Effector CD8-positive, alpha-beta T cell (primary cell): ENCODE measurements around the gene WWOX.

Source experiments
- DNase-seq: peaks from one replicate; lab custom pipeline; 2025; lab: John Stamatoyannopoulos, UW

The WWOX gene

DNA sequence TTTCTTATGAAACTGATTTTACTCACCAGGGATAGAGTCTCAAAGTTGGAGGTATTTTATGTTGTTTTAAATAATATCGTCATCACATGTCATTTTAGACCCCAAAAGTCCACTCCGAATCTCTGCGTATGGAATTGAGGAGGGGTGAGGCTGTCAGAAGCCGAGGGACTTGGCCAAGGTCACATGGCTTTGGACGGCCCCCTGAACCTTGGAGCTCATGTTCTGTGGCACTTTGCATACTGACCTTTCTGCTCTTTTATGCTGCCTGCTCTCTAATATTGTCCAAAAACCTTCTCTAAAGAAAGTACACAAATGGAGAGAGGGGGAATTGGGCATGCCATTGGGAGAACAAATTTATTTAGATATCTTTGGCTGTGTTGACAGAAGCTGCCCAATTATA is 700.0 kb downstream of the WWOX start:
- DNase-seq = no peak

DNA sequence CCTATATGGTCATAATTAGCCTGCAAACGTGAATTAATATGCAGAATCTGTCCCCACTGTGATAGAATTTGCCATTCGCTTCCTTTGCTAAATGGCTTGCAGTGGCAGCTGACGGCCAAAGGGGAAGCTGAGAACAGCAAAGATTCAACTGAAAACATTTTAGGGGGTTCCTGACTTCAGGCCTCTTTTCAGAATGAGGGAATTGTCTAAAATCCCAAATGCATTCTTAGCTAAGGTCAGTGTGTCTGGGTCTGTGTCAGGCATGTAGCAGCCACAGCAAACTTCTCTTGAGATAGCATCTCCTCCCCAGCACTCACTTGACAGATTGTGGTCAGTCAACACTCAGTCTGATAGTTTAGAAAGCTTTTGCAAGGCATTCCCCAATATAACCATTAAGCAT is 701.1 kb downstream of the WWOX start:
- DNase-seq = no peak

DNA sequence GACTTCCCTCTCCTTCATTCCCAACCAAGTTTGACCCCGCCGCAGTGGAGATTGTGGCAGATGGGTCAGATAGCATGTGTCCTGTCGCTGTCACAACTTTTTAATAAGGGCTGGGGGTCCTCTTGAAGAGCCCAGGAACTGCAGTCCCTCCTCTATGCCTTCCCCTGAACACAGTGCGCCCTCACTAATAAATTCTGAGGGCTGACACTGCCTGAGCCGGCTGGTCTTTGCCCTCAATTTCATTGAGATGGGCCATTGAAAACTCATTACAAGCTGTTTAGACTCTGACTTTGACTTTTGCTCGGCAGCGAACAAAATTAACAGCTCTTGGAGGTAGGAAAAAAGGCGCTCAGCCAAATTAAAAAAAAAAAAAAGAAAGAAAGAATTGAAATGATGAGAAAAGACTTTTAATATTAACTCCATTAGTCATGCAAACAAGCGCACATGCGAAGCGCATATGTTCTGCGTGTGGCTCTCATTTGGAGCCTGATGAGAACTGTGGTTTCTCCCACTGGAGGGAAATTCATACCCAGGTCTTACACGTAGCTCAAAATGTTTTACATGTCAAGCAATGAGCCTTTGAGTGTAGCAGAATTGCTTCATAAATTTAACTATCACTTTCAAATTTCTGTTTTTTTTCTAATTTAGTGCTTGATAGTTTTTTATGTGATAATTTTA is 704.7 kb downstream of the WWOX start:
- DNase-seq = no peak

DNA sequence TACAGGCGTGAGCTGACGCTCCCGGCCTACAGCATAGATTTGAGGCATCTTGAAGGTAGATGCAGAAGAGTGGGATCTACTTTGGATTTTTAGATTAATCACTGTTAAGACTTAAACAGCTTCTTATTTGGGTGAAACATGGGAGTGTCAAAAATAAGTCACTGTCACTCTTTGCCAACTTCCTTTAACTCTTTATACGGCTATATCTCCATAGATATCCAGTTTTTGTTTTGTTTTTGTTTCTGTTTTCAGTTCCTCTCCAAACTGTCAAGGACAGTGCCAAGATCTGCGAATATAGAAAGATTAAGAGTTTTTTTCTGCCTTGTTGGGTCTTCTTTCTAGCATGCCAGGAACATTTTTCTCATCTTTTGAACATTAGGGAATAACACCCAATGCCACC is 706.1 kb downstream of the WWOX start:
- DNase-seq = no peak

DNA sequence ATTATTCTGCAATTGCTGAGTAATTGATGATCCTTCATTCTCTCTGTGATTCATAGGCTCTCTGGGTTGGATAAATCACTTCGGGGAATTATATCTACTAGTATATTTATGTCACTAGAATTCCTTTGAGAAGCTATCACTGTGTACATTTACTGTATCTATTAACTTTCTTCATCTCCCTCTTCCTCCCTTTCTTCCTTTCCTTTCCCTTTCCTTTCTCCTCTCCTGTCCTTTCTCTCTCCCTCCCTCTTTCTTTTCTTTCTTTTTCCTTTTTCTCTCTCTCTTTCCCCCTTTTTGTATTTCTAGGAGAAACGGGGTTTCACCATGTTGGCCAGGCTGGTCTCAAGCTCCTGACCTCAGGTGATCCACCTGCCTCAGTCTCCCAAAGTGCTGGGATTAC is 711.8 kb downstream of the WWOX start:
- no peak for DNase-seq

DNA sequence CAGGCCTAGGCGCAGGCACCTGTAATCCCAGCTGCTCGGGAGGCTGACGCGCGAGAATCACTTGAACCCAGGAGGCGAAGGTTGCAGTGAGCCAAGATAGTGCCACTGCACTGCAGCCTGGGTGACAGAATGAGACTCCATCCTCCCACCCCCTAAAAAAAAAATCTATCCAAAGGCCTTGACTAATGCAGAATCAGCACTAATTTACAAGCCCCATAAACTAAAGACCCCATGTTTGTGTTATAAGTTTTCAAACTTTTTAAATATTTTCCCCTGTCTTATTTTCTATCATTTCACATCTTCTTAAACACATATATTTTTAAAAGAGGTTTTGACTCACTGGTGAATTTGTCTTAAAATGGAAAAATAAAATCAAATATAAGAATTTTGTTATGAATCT is 713.1 kb downstream of the WWOX start:
- DNase-seq = no peak

DNA sequence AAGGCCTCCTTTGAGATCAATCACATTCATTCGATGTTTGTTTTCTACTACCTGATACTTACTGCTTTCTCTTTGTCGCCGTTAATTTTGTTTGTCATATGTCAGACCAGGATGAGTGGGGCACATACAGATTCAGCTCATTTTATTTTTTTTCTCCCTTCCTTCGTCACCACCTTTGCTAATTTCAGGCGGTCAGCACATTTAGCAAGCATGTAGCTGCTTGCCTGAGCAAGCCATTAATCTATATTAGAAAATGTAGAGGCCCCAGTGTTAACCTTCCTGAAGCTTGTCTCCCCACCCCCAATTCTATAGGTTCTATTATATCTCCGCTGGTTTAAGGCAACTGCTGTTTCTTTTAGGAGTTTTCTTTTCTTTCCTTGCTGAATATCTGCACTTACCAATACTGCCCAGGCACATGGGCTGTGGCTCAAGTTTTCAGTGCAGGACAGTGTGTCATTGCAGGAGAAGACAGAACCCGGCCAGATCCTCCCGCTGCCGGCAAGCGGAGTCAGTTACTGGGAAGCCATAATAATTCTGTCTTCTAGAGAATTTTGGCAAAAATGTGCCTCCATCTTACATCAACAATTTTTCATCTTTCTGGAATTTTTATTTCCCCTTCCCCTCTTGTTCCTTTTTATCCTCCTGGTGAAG is 714.3 kb downstream of the WWOX start:
- no peak for DNase-seq

DNA sequence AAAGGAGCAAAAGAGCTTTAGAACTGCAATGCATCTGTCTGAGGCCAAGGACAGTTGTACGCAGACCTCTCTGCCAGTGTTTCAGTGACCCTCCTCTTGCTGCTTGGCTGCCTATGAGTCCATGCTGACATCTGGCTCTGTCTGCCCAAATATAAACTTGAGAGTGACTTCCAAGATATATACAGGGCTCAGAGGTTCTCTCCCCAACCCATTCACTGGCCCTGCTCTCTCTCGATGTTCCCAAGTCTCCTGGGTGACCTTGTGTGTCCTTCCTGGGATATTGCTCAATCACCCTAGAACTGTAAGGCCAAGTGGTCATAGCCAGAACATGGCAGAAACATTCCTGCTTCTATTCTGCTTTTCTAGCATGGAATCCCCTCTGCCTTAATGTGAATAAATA is 716.3 kb downstream of the WWOX start:
- no peak for DNase-seq

DNA sequence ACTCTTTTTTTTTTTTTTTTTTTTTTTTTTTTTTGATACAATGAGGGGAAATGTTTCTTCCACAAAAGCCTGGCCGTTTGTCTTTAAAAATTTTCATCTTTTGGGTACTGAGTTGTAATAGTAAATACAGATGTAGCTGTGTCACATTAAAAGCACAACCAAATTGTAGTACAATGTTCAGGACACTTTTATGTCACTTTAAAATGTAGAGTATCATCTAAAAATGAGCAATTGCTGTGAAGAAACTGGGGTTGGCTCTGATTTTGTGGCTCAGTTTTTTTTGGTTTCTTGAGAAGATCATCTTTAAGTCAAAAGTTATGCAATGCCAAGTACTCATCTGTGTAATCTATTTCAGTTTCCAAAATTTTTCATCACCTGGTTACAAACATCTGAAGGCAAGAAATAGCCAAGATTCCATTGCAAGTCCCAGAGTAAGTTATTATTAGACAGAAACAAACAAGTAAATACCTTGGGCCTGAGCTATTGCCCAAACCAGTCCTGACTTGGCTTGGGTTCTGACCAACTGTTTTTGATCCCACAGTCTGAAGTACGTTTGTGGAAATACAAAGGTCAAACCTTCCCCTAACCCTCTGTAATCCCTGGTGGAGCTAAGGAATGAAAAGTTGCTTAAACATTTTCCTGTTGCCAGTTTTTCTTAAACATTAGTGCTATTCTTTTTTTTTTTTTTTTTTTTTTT is 717.2 kb downstream of the WWOX start:
- no peak for DNase-seq

DNA sequence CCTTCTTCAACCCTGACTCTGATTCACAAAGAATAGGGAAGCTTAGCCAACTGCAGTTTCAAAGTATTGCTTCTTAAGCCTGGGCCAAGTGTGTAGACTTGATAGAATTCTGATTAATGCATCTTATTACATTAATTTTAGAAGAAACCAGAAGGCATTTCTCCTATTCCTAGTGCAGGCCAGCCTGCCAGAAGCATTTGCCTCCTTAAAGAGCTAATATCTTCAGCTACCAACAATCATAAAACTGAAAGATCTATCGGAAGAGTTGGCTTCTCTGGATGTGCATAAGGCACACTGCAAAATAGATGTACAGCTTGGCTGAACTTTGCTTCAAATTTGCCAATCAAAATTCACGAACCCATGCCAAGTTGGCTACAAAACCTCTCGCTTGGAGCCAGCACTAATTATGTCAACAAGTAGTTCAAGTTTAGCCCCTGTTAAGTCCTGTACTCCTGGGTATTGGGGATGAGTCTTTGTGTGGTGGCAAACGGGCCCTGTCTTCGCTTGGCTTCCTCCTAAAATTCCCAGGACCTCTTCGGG is 717.8 kb downstream of the WWOX start:
- DNase-seq = no peak

DNA sequence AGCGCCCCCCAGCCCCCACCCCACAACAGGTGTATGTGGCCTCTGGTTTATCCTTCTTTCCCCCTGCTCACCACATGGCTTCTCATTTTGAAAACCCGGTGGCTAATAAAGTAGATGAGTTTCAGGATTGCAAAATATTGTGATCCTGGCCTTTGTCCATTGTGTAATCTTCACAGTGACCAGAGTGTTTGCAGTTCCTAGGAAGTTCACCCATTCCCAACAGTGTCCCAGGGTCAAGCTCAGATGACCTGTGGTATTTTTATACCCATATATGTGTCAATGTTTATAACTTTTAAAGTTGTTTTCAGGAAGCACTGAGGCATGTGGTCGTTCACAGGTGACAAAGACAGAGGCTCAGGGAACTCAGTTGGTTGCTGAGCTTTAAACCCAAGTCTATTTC is 721.9 kb downstream of the WWOX start:
- DNase-seq = no peak

DNA sequence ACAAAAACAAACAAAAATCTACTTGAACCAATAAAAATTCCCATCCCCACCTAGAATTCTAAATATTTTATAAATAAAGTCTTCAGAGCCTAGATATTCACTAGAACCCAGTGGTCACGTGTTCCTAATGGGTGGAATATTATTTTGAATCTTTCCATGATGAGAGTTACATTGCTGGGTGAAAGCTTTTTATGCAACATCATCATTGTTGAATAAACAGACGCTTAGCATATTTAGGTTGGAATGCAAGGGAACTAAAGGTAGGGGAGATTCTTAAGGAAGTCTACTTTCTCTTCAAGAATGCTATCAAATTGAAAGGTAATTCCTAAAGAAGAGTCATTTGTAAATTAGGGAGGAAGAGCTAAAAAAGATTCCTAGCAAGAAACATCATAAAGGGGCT is 723.1 kb downstream of the WWOX start:
- no peak for DNase-seq

DNA sequence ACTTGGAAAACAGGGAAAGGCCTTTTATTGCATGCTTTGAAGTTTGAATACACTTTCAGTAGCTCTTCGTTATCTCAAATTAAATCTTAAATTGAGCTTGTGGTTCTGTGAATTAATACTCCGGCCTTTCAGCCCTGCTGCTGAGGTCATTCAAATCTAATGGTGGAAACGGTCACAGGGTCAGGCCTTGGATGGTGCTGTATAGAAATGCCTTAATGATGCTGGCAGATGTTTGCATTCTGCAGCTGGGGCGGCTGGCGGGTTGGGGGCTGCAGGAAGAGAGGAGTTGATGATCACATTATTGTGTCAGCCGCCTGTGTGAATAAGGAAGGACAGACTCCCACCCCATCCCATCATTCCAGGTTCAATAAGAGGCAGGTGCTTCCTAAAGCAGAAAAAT is 723.6 kb downstream of the WWOX start:
- no peak for DNase-seq

DNA sequence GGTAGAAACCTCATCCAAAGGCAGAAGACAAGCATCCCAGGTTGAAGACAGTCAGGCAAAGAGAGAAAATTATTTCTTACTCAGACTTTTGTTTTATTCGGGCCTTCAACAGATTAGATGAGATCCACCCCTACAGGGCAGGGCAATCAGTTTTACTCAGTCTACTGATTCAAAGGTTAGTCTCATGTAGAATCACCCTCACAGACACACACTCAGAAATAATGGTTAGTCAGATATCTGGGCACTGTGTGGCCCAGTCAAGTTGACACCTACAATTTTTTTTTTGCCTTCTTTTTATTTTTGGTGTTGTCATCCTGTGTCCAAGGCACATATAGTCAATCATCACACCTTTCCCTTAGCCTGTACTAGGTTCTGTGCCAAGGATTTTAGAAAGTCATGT is 729.8 kb downstream of the WWOX start:
- DNase-seq = no peak

DNA sequence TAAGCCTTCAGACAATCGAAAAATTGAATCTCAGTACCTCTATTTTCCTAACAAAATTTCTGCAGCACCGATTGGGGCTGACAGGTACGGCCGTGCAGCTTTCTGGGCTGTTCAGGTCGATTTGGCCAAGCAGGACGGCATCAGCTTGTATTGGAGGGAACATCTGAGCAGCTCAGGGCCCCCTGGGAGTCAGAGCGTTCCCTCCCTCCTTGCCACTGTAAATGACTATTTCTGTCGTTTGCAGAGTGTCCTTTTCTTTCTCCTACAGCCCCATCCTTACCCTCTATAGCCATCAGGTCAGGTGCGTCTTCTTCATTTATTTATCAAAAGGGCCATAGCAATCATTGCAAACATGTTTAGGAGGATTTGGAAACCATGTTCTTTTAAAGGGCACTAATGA is 731.1 kb downstream of the WWOX start:
- DNase-seq = no peak

DNA sequence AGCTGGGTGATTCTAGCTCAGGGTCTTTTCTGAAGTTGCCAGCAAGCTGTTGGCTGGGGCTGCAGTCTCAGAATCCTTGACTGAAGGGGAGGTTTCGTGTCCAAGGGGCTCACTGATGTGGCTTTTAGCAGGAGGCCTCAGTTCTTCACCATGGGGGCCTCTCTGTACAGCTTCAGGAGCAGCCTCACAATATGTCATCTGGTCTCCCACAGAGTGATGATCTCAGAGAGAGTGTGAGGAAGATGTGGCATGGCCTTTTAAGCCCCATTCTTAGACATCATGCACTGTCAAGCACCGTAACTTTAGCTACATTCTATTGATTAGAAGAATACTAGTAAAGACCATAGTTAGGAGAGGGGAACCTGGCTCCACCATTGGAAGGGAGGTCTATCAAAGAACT is 732.6 kb downstream of the WWOX start:
- no peak for DNase-seq

DNA sequence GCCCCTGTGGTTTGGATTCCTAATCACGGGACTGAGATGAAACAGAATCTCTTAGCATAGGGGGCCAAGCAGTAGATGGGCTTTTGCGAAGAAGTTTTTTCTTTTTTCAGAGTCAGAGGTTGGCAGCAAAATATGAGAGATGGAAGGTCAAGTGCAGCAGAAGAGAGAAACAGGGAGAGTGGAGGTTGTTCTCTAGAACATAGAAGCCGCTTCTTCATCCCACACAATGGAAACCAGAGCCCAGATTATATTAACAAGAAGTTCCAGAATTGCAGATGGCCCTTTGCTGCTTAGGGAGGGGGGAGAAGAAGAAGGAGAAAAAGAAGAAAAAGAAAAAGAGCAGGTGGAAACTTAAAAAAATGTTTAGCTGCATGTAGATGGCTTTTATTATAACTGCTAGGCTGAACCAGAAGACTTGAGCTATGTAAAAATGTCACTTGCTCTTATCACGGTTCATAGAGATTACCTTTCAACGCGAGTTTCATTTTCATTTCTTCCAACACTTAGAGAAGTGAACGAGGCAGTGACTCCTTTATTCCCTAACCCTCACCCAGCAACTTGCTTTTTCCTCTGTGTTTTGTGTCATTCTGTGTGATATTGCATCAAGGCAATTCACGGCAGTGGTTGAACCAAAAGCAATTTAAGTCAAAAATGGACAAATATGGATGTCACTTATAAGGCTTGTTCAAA is 737.5 kb downstream of the WWOX start:
- DNase-seq = no peak

DNA sequence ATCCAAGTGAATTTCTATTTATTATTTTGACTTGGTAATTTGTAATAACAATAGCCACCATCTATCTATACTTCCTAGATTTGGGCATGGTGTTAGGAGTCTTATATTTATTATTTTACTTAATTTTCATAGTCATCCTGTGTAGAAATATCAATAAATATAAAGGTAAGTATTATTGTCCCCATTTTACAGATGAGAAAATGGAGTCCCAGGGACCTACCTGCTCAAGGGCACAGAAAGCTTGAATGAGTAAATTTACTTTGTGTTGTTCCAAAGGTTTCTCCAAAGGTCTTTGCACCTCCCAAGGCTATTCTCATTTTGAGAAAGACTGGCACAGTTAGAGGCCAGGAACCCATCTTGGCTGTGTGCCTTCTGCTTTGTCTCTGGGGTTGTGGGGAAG is 738.3 kb downstream of the WWOX start:
- no peak for DNase-seq

DNA sequence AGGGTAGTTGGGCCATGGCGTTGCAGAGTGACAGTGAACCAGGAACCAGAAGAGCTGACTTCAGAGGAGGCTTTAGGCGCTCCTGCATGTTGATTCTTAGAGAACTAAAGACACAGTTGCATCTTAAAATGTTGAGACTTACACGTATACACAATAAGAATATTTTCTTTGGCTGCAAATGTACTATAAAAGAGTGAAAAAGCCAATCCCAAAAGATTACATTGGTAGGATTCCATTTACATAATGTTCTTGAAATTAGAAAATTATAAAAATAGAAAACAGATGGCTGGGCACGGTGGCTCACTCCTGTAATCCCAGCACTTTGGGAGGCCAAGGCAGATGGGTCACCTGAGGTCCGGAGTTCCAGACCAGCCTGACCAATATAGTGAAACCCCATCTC is 738.8 kb downstream of the WWOX start:
- no peak for DNase-seq

DNA sequence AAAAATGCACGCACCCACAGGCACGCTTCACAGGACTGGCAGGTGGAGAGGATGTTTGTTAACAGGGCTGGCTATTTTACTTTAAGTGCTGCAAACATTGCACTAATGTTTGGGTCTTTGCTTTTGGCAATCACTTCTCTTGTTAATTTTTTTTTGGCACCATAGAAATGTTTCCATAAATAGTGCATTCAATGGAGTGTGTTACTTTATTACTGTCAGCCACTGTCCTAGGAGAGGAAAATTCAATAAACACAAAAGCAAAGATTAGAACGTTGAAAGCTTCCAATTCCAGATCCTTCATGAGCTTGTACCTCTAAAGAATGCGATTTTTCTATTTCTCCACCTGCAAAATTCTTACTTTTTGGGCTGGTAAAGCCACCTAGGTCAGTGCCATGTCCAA is 743.5 kb downstream of the WWOX start:
- DNase-seq = no peak

DNA sequence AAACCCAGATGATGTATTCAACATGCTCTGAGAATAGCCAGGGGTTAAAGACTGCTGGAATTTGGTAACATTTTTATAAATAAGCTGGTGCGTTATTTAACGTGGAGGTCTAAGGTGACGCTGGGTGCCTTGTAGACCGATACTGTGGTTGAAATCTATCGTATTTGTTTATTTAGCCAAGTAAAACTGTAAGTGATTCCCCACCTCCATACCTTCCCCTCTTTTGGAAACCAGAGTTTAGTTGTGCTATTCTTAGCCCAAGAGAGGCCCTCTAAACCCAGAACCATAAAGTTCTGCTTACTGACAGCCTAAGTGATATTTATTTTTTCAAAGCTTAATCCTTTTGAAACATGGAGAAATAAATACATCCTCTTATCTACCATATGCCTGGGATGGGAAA is 744.5 kb downstream of the WWOX start:
- DNase-seq = no peak

DNA sequence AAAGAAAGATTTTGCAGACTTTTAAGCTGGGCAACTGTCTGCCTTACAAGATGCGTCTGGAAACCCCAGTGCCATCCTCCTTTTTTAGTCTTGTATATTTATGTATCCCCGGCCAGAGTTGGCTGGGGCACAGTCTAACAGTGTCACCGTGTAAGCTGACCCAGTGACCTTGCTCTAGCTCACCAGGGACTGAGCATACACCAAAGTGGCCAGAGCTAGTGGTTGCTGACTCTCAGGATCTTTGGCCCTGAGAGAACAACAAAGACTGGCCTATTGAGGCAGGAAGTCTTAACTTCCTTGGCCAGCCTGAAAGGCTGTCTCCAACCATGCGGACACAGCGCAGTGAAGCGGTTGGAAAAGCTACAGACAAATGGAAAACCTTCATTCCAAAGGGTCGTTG is 745.2 kb downstream of the WWOX start:
- no peak for DNase-seq

DNA sequence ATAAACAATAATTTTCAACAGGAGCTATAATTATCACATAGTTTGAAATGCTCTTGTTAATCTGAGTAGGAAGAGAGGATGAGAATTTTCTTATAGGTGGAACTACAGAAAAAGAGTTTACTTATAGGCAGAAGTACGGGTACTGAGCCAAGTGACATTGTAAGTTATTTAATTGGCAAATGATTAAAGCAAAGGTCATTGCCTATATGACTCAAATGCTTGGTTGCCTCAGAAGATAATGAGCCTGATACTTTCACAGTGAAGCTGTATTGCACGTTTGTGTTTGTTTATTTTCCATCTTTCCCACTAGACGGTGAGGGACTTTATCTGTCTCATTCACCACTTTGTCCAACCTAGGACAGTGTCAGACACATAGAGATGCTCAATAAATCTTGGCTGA is 751.8 kb downstream of the WWOX start:
- DNase-seq = no peak
